HUES64 (cell line): ENCODE data around the gene TGOLN2.
"Not testable (repeated sequence)": the region's sequence is repeated elsewhere in the genome, so short reads cannot be mapped to it uniquely, and the experiment has no call there.

Experiments used
- H3K27ac ChIP-seq: 2 replicates; pipeline ENCODE4 v1.7.0; 2013; ENCODE audit warnings: low read depth, low read length, inconsistent platforms
- H3K27me3 ChIP-seq: 2 replicates; pipeline ENCODE4 v1.6.1; 2013; ENCODE audit warnings: mild to moderate bottlenecking, low read length; ENCODE audit not compliant: insufficient read depth
- H3K36me3 ChIP-seq: 2 replicates; pipeline ENCODE4 v1.6.1; 2013; ENCODE audit warnings: mild to moderate bottlenecking, low read length; ENCODE audit not compliant: insufficient read depth
- H3K4me1 ChIP-seq: 2 replicates; pipeline ENCODE4 v1.6.1; 2013; ENCODE audit warnings: mild to moderate bottlenecking, low read length, moderate library complexity; ENCODE audit not compliant: insufficient read depth
- H3K4me3 ChIP-seq: 2 replicates; pipeline ENCODE4 v1.5.1; 2013; ENCODE audit warnings: mild to moderate bottlenecking, low read length, moderate library complexity
- H3K9ac ChIP-seq: 2 replicates; pipeline ENCODE4 v1.6.1; 2013; ENCODE audit warnings: mild to moderate bottlenecking, low read depth, low read length
- H3K9me3 ChIP-seq: 2 replicates; pipeline ENCODE4 v1.6.1; 2013; ENCODE audit warnings: low read depth, low read length; ENCODE audit not compliant: insufficient read depth
- WGBS: fragments of 150-250, 120-280 bp; methylation state at CpG from one replicate; pipeline ENCODE4 v1.1.7; 2013; ENCODE audit warnings: missing lambda C conversion rate; 5-methylcytosine and 5-hydroxymethylcytosine counted together

Gene TGOLN2

GRCh38 chr2:85319796-85320195, 8.0 kb downstream of the TGOLN2 start:
- Histone ChIP-seq H3K27me3 (no peaks in the 10 kb centered on the region), H3K4me3 (no peak overlapping the region), H3K9ac (no peak overlapping the region), H3K27ac (no peak overlapping the region), H3K9me3 (no peaks in the 10 kb centered on the region), H3K36me3 (peaks cover 64% of the 10 kb centered on the region), H3K4me1 (no peaks in the 10 kb centered on the region)
- WGBS = 92% methylated on average over 4 of the region's 4 CpGs

GRCh38 chr2:85318222-85319074, 9.3 kb downstream of the TGOLN2 start:
- Histone ChIP-seq H3K4me1 (no peaks in the 10 kb centered on the region), H3K27ac (no peak overlapping the region), H3K9ac (no peak overlapping the region), H3K9me3 (no peaks in the 10 kb centered on the region), H3K36me3 (peaks cover 51% of the 10 kb centered on the region), H3K4me3 (no peak overlapping the region), H3K27me3 (no peaks in the 10 kb centered on the region)
- WGBS = 92% methylated on average over 11 of the region's 11 CpGs

DNA sequence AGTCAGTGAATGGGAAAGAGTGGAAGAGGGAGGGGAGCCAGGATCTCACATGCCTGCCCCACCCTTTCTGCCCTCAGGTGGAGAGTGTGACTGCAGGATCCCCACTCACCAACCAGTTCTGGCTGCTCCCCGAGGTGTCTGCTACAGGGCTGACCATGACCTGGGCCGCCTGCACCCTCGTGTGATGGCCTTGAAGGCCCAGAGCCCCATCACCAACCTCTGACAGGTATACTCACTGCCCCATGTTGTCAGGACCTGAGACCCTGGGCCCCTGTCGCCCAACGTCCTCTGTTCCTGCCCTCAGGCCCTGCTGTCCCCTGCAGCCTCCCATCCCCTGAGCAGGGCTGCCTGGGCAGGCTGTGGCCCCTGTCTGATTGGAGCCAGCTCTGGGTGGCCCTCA, 11.9 kb downstream of the TGOLN2 start:
- H3K27me3 ChIP-seq, H3K9me3 ChIP-seq, H3K27ac ChIP-seq, H3K9ac ChIP-seq, H3K4me1 ChIP-seq, H3K4me3 ChIP-seq: not testable (repeated sequence)
- 84% methylated on average over 3 of the region's 5 CpGs for WGBS
- peaks cover 26% of the 10 kb centered on the region for H3K36me3 ChIP-seq

- H3K4me1 ChIP-seq = no peaks in the 10 kb centered on the region
- no peak overlapping the region for H3K4me3 ChIP-seq
- no peaks in the 10 kb centered on the region for H3K9me3 ChIP-seq
- no peak overlapping the region for H3K27ac ChIP-seq
- no peak overlapping the region for H3K9ac ChIP-seq
- peaks cover 26% of the 10 kb centered on the region for H3K36me3 ChIP-seq
- 93% methylated on average over 10 of the region's 10 CpGs for WGBS
- no peaks in the 10 kb centered on the region for H3K27me3 ChIP-seq
These were observed 12.9 kb downstream of the TGOLN2 start for GRCh38 chr2:85314884-85315242.

DNA sequence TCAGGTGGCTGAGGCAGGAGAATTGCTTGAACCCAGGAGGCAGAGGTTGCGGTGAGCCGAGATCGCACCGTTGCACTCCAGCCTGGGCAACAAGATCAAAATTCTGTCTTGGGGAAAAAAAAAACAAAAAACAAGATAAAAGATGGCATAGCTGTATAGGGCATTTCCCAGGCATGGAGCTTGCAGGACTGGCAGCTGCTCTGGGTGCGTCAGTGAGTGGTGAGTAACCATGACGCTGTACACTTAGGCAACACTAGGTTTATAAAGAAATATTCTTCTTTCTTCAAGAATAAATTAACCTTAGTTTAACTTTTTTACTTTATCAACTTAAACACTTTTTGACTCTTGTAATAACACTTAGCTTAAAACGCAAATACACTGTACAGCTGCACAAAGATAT, 15.4 kb downstream of the TGOLN2 start:
- Histone ChIP-seq H3K9ac (no peak overlapping the region), H3K27ac (no peak overlapping the region), H3K27me3 (no peaks in the 10 kb centered on the region), H3K9me3 (no peaks in the 10 kb centered on the region), H3K36me3 (peaks cover 33% of the 10 kb centered on the region), H3K4me1 (no peaks in the 10 kb centered on the region), H3K4me3 (no peak overlapping the region)
- whole genome bisulfite sequencing = 94% methylated on average over 7 of the region's 7 CpGs

DNA sequence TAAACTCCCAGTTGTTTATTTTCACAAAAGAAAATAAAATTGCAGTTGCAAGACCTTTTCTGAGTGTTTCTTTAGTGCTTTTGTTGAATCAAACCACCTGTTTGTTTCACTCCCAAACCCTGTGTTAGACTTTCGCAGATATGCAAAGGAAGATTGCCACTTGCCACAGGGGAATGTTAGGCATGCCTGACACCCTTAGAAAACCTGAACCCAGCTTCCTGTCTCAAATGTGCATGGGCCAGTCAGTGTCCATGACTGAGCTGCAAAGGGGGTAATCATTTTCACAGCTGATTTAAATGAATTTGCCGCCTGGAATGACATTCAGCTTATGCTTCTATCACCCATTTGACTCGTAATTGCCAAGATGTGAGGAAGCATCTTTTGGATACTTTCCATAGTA, 17.5 kb downstream of the TGOLN2 start:
- Histone ChIP-seq H3K27me3 (no peaks in the 10 kb centered on the region), H3K27ac (no peak overlapping the region; the same call in 1 of the 2 replicates), H3K9ac (no peak overlapping the region), H3K4me1 (no peaks in the 10 kb centered on the region), H3K36me3 (peaks cover 47% of the 10 kb centered on the region), H3K4me3 (no peak overlapping the region), H3K9me3 (no peaks in the 10 kb centered on the region)
- WGBS = 97% methylated on average over 3 of the region's 3 CpGs

- WGBS = 75% methylated on average over 19 of the region's 19 CpGs
- no peaks in the 10 kb centered on the region for H3K9me3 ChIP-seq
- peaks cover 52% of the 10 kb centered on the region for H3K36me3 ChIP-seq
- H3K4me1 ChIP-seq = no peaks in the 10 kb centered on the region
- H3K4me3 ChIP-seq = no peak overlapping the region
- H3K27ac ChIP-seq = no peak overlapping the region; the same call in 1 of the 2 replicates
- H3K9ac ChIP-seq = no peak overlapping the region
- H3K27me3 ChIP-seq = no peaks in the 10 kb centered on the region
These were observed 18.0 kb downstream of the TGOLN2 start for GRCh38 chr2:85309699-85310321.

GRCh38 chr2:85308896-85309555, 18.8 kb downstream of the TGOLN2 start:
- H3K4me3 ChIP-seq = no peak overlapping the region
- H3K27me3 ChIP-seq = no peaks in the 10 kb centered on the region
- 79% methylated on average over 15 of the region's 15 CpGs for WGBS
- H3K4me1 ChIP-seq = no peaks in the 10 kb centered on the region
- H3K9ac ChIP-seq = no peak overlapping the region
- no peaks in the 10 kb centered on the region for H3K9me3 ChIP-seq
- H3K36me3 ChIP-seq = peaks cover 60% of the 10 kb centered on the region
- no peak overlapping the region for H3K27ac ChIP-seq

GRCh38 chr2:85308201-85308600, 19.6 kb downstream of the TGOLN2 start:
- WGBS = 89% methylated on average over 6 of the region's 6 CpGs
- Histone ChIP-seq H3K9ac (no peak overlapping the region), H3K36me3 (peaks cover 69% of the 10 kb centered on the region), H3K27me3 (no peaks in the 10 kb centered on the region), H3K4me1 (no peaks in the 10 kb centered on the region), H3K9me3 (no peaks in the 10 kb centered on the region), H3K27ac (no peak overlapping the region), H3K4me3 (no peak overlapping the region)

GRCh38 chr2:85307527-85307897, 20.3 kb downstream of the TGOLN2 start:
- H3K9ac ChIP-seq = no peak overlapping the region
- peaks cover 75% of the 10 kb centered on the region for H3K36me3 ChIP-seq
- no peak overlapping the region for H3K27ac ChIP-seq
- H3K4me1 ChIP-seq = no peaks in the 10 kb centered on the region
- H3K4me3 ChIP-seq = no peak overlapping the region
- 95% methylated on average over 9 of the region's 9 CpGs for WGBS
- H3K9me3 ChIP-seq = no peaks in the 10 kb centered on the region
- H3K27me3 ChIP-seq = no peaks in the 10 kb centered on the region

DNA sequence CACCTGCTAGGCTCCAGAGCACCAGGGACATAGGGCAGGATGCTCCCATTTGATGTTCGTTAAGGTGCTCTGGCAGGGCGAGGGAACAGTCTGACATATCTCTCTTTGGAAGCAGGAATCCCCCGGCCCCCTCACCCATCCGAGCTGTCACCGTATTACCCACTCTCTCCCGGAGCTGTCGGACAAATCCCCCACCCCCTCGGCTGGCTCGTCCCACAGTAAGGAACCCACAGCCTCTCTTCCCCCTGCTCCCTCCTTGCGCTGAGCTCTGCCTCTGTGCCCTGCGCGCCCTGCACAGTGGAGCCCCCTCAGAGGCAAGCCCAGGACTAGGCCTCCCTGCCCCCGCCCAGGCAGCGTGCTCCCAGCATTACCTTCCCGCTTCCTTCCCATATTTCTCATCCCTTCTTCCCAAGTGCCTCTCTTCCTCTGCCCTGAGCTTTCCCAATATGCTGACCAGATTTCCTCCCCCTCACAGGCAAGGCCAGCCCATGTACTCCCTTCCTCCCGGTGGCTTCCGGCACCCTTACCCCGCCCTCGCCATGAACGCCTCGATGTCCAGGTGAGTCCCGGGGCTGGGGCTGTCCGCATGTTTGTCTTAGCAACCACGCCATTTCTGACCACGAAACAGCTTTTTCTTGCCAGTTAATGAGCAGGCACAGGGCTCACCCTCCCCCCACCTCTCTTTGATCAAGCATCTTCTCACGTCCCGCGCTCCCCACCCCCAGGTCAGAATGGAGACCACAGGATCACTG, 23.8 kb downstream of the TGOLN2 start:
- WGBS = 93% methylated on average over 28 of the region's 28 CpGs

More for the DNA sequence above, 23.8 kb downstream of the TGOLN2 start:
- H3K9me3 ChIP-seq = no peaks in the 10 kb centered on the region
- H3K27me3 ChIP-seq = no peaks in the 10 kb centered on the region
- H3K27ac ChIP-seq = no peak overlapping the region
- no peaks in the 10 kb centered on the region for H3K4me1 ChIP-seq
- no peak overlapping the region for H3K9ac ChIP-seq
- H3K4me3 ChIP-seq = no peak overlapping the region
- H3K36me3 ChIP-seq = peaks cover 66% of the 10 kb centered on the region
